Forelimb muscle (tissue), 1 donor: ENCODE measurements around the gene CLSTN2. TPM values are rescaled to one million over a fixed set of nuclear protein-coding genes. Genes with fewer than 3 reads are reported as not detected.

ENCODE experiments used
- DNase-seq: peaks from one replicate; pipeline ENCODE4 v3.0.0-alpha.2; 2013; ENCODE audit warnings: low read depth
- polyA plus RNA-seq: library from polyadenylated mRNA; unstranded; fragments of 120-200 nt; gene quantifications from one replicate; pipeline ENCODE4 v1.2.1, GENCODE V29; 2013; ENCODE audit not compliant: insufficient read length

CLSTN2 gene
- polyA plus RNA-seq, 1 donor, result 2.1 TPM

GRCh38 chr3:140052771-140053702 lies 118.1 kb downstream of the CLSTN2 start:
- DNase-seq, result no peak

DNA sequence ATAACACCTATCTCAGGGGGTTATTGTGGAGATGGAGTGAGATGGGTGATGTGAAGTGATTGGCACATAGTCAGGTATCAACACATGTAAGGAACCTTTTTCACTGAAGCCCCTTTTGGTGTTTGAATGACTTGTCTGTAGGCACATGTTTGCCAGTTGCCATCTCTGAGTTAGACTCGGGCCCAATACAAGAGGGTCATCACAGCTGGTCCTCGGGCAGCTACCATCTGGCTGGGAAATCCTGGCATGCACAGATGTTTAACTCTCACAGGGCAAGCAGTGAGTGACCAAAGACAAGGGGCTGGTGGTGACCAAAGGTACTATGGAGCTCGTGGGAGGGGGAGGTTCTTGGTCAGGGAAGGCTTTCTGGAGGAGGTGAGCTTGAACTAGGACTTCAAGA lies 118.8 kb downstream of the CLSTN2 start:
- no peak for DNase-seq

DNA sequence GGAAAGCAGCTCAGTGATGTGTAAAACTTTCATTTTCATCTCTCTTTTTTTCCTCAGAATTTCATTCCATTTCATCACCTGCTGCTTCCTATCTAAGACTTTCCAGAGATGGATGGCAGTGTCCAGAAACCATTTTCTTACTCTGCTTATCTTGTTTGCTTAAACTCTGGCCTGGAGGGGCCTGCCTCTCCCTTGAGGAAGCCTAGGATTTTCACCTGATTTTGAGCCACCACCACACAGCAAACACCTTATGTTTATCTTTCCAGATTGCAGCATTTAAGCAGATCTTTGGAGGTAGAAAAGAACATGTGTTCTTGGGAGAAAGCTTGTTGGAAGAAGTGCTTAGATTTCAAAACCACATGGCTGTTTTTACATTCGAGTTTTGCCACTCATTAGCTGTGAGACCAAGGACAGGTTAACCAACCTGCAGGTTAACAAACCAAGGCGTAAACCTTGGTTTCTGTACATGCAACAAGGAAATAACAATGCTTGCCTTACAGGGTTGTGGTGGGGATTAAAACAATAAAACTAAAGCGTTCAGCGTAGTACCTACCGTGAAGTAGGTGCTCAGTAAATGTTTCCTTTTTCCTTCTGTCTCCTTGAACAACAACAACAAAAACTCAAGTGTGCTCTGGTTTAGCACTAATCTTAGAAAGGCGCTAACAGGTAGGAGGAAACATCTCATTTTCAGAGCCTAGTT lies 120.3 kb downstream of the CLSTN2 start:
- DNase-seq, result no peak

DNA sequence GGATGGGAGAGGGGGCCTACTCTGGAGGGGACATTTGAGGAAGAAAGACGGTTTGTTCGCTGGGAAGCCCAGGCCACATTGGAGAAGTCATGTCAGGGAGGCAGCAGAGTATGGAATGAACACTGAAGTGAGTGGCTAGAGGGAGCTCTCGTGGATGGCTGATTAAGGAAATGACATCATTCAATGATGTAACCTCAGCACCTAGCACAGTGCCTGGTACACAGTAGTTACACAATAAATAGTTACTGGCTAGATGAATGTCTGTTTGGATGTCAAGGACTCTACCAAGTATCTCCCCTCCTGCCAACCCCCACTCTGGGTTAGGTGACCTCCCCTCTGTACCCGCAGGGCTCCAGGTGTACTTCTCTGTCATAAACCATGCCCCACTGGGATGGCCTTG lies 121.1 kb downstream of the CLSTN2 start:
- DNase-seq, result no peak

- DNase-seq, result no peak
Measured at GRCh38 chr3:140061211-140061610, 126.2 kb downstream of the CLSTN2 start.

DNA sequence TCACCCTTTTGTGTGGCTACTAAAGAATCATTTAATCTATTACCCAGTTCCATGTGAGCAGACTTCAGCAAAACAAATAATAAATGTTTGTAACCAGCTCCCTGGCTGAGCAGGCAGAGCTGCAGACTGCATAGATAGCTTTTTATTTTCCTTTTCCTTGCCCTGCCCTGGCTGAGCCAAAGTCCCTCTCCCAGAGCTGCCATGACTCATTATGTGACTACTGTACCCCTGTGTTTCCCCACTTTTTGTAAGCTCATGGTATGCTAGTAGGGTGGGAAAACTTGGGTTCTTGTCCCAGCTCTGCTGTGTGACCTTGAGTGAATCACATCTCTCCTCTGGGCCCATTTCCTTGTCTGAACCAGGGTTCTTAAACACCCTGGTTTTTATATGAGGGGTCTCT lies 127.5 kb downstream of the CLSTN2 start:
- no peak for DNase-seq

DNA sequence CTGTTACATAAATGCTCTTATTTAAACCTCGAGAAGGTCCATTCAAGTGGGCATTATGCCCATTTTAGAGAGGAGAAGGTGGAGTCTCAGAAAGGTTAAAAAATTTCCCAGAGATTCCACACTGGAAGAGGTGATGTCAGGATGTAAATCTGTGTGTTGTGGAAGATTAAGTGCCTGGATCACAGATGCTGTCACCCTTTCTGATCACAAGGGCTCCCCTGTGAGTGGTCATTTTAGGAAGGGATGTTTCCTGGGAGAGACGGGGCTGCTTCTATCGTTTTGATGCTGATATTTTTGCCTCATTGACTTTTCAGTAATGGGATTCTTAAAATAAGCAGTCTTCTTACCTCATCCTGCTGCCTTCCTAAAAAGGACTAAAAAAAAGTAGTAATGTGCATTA lies 132.5 kb downstream of the CLSTN2 start:
- no peak for DNase-seq

DNA sequence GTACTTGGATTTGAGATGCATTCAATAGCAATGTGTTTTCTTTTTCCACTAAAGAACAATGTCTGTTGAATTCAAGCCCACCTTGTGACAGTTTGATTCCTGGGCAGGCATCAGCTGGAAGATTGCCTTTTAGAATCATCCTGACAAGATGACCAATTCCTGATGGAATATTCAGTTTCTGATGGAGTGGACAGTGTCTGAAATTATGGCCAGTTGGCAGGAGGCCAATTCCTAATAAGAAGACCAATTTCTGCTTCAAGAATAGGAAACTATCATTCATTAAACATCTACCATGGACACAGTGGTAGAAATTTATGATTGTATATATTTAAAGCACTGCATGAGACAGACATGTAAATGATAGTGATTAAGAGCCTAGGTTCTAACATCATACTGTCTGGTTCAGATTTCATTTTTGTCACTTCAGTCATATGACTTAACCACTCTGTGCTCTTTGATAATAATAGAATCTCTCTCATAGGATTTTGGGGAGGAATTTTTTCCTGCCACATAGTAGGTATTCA lies 133.6 kb downstream of the CLSTN2 start:
- DNase-seq, result no peak

GRCh38 chr3:140073278-140074045 lies 138.5 kb downstream of the CLSTN2 start:
- no peak for DNase-seq

DNA sequence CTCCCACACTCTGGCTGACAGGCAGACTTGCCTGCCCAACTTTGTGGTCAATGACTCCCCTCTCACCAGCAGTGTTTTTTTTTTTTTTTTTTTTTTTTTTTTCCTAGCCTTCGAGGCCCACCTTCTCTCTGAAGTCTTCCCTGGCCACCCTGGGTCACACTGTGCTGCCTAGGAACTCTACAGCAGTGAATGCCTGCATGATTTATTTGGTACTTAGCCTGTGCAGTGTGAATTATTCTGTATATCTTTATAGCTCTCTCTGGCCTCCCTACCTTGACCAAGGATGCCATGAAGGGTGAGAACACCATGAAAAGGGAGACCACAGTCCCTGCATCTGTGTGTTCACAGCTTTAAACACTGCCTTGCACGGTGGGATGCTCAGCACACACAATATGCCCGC lies 141.6 kb downstream of the CLSTN2 start:
- DNase-seq, result no peak

- no peak for DNase-seq
Measured at GRCh38 chr3:140077406-140077805, 142.4 kb downstream of the CLSTN2 start.

GRCh38 chr3:140078343-140078742 lies 143.4 kb downstream of the CLSTN2 start:
- DNase-seq, result no peak

- DNase-seq, result no peak
Measured at GRCh38 chr3:140078940-140079339, 144.0 kb downstream of the CLSTN2 start.

DNA sequence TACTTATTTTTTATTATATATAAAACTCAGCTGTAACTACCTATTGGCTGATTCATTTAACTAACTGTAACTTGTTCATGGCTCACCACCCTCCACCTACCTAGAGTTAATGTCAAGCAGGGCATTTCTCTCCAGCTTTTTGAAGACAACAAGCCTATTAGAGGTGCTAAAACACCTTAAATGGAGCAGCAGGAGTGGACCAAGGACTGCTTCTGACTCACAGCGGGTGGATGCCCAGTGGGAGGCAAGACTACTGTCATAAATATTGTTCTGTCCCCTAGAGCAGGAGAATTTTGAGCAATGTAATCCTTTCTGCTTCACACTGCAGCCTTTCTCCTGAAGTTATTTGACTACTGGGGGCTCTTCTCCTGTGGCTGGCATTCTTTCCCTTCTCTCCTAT lies 146.9 kb downstream of the CLSTN2 start:
- DNase-seq, result no peak

- peak; percentile 2 for DNase-seq
Measured at GRCh38 chr3:140085001-140085400, 150.0 kb downstream of the CLSTN2 start.

GRCh38 chr3:140086642-140087041 lies 151.7 kb downstream of the CLSTN2 start:
- DNase-seq, result no peak

- no peak for DNase-seq
Measured at GRCh38 chr3:140088058-140088457, 153.1 kb downstream of the CLSTN2 start.

GRCh38 chr3:140088513-140088912 lies 153.5 kb downstream of the CLSTN2 start:
- DNase-seq, result no peak

GRCh38 chr3:140089403-140090072 lies 154.6 kb downstream of the CLSTN2 start:
- no peak for DNase-seq

DNA sequence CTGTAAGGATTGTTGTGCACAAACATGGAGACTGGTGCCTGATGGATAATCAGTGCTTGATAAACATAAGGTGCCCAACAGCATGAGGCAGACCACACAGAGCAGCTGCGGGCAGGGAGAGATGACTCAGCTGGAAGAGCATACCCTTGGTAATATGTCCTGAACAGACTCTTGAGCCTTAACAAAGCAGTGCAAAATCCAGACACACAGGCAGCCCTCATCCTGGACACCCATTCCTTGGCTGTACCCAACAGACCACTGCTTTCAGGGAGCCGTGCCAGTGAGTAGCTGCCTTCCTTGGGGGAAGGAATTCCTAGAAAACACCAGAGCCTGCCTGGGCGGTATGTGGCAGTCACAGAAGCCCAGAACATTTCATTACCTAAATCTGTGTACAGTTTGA lies 156.2 kb downstream of the CLSTN2 start:
- DNase-seq, result no peak

- DNase-seq, result no peak
Measured at GRCh38 chr3:140092848-140093536, 158.0 kb downstream of the CLSTN2 start.
